Measurements from ENCODE around the gene TLR6.

TLR6 gene

GRCh38 chr4:38842994-38843393, 13.6 kb downstream of the TLR6 start:
- Histone ChIP-seq H3K4me3 (ENCODE audit: low read length) (no peak overlapping the region), H3K27me3 (replicated peaks; ENCODE audit: control insufficient read depth, insufficient read depth, low read length) (no peaks in the 10 kb centered on the region), H3K9ac (ENCODE audit: low read length) (no peak overlapping the region), H3K9me3 (ENCODE audit: control insufficient read depth, low read length) (no peaks in the 10 kb centered on the region), H3K4me1 (ENCODE audit: control insufficient read depth, insufficient read depth, low read length) (peaks cover 7% of the 10 kb centered on the region), H3K36me3 (ENCODE audit: control insufficient read depth, insufficient read depth, low read length, severe bottlenecking) (no peaks in the 10 kb centered on the region)
- DNase-seq (ENCODE audit: low read depth), result no peak

GRCh38 chr4:38837849-38838248, 18.8 kb downstream of the TLR6 start:
- Histone ChIP-seq H3K9me3 (ENCODE audit: control insufficient read depth, low read length) (peaks cover 12% of the 10 kb centered on the region), H3K36me3 (ENCODE audit: control insufficient read depth, insufficient read depth, low read length, severe bottlenecking) (no peaks in the 10 kb centered on the region), H3K4me3 (ENCODE audit: low read length) (no peak overlapping the region), H3K27me3 (replicated peaks; ENCODE audit: control insufficient read depth, insufficient read depth, low read length) (no peaks in the 10 kb centered on the region), H3K9ac (ENCODE audit: low read length) (no peak overlapping the region), H3K4me1 (ENCODE audit: control insufficient read depth, insufficient read depth, low read length) (peaks cover 7% of the 10 kb centered on the region)
- peak; percentile 27 for DNase-seq (ENCODE audit: low read depth)

GRCh38 chr4:38837334-38837733, 19.3 kb downstream of the TLR6 start:
- Histone ChIP-seq H3K36me3 (ENCODE audit: control insufficient read depth, insufficient read depth, low read length, severe bottlenecking) (no peaks in the 10 kb centered on the region), H3K4me1 (ENCODE audit: control insufficient read depth, insufficient read depth, low read length) (peaks cover 7% of the 10 kb centered on the region), H3K9ac (ENCODE audit: low read length) (no peak overlapping the region), H3K9me3 (ENCODE audit: control insufficient read depth, low read length) (peaks cover 12% of the 10 kb centered on the region), H3K4me3 (ENCODE audit: low read length) (no peak overlapping the region), H3K27me3 (replicated peaks; ENCODE audit: control insufficient read depth, insufficient read depth, low read length) (no peaks in the 10 kb centered on the region)
- DNase-seq (ENCODE audit: low read depth), result no peak

- DNase-seq (ENCODE audit: low read depth), result no peak
- Histone ChIP-seq H3K9ac (ENCODE audit: low read length) (no peak overlapping the region), H3K4me1 (ENCODE audit: control insufficient read depth, insufficient read depth, low read length) (peaks cover 1% of the 10 kb centered on the region), H3K36me3 (ENCODE audit: control insufficient read depth, insufficient read depth, low read length, severe bottlenecking) (no peaks in the 10 kb centered on the region), H3K9me3 (ENCODE audit: control insufficient read depth, low read length) (peaks cover 12% of the 10 kb centered on the region), H3K4me3 (ENCODE audit: low read length) (no peak overlapping the region), H3K27me3 (replicated peaks; ENCODE audit: control insufficient read depth, insufficient read depth, low read length) (no peaks in the 10 kb centered on the region)
Measured at GRCh38 chr4:38834570-38834969, 22.0 kb downstream of the TLR6 start.

GRCh38 chr4:38832624-38833528, 23.7 kb downstream of the TLR6 start:
- Histone ChIP-seq H3K4me3 (ENCODE audit: low read length) (no peak overlapping the region), H3K9ac (ENCODE audit: low read length) (no peak overlapping the region), H3K4me1 (ENCODE audit: control insufficient read depth, insufficient read depth, low read length) (no peaks in the 10 kb centered on the region), H3K9me3 (ENCODE audit: control insufficient read depth, low read length) (peaks cover 12% of the 10 kb centered on the region), H3K27me3 (replicated peaks; ENCODE audit: control insufficient read depth, insufficient read depth, low read length) (no peaks in the 10 kb centered on the region), H3K36me3 (ENCODE audit: control insufficient read depth, insufficient read depth, low read length, severe bottlenecking) (no peaks in the 10 kb centered on the region)
- no peak for DNase-seq (ENCODE audit: low read depth)

- H3K27me3 ChIP-seq (replicated peaks; ENCODE audit: control insufficient read depth, insufficient read depth, low read length), result no peaks in the 10 kb centered on the region
- no peak overlapping the region for H3K9ac ChIP-seq (ENCODE audit: low read length)
- no peaks in the 10 kb centered on the region for H3K36me3 ChIP-seq (ENCODE audit: control insufficient read depth, insufficient read depth, low read length, severe bottlenecking)
- DNase-seq (ENCODE audit: low read depth), result no peak
- no peak overlapping the region for H3K4me3 ChIP-seq (ENCODE audit: low read length)
- peaks cover 12% of the 10 kb centered on the region for H3K9me3 ChIP-seq (ENCODE audit: control insufficient read depth, low read length)
- H3K4me1 ChIP-seq (ENCODE audit: control insufficient read depth, insufficient read depth, low read length), result no peaks in the 10 kb centered on the region
Measured at GRCh38 chr4:38832206-38832605, 24.4 kb downstream of the TLR6 start.

GRCh38 chr4:38831653-38832052, 25.0 kb downstream of the TLR6 start:
- H3K36me3 ChIP-seq (ENCODE audit: control insufficient read depth, insufficient read depth, low read length, severe bottlenecking), result no peaks in the 10 kb centered on the region
- H3K27me3 ChIP-seq (replicated peaks; ENCODE audit: control insufficient read depth, insufficient read depth, low read length), result no peaks in the 10 kb centered on the region
- H3K9ac ChIP-seq (ENCODE audit: low read length), result no peak overlapping the region
- H3K4me1 ChIP-seq (ENCODE audit: control insufficient read depth, insufficient read depth, low read length), result no peaks in the 10 kb centered on the region
- peaks cover 10% of the 10 kb centered on the region for H3K9me3 ChIP-seq (ENCODE audit: control insufficient read depth, low read length)
- peak; percentile 54 for DNase-seq (ENCODE audit: low read depth)
- no peak overlapping the region for H3K4me3 ChIP-seq (ENCODE audit: low read length)

- no peaks in the 10 kb centered on the region for H3K4me1 ChIP-seq (ENCODE audit: control insufficient read depth, insufficient read depth, low read length)
- no peak overlapping the region for H3K9ac ChIP-seq (ENCODE audit: low read length)
- peaks cover under 1% of the 10 kb centered on the region for H3K9me3 ChIP-seq (ENCODE audit: control insufficient read depth, low read length)
- no peak overlapping the region for H3K4me3 ChIP-seq (ENCODE audit: low read length)
- no peaks in the 10 kb centered on the region for H3K36me3 ChIP-seq (ENCODE audit: control insufficient read depth, insufficient read depth, low read length, severe bottlenecking)
- DNase-seq (ENCODE audit: low read depth), result no peak
- no peaks in the 10 kb centered on the region for H3K27me3 ChIP-seq (replicated peaks; ENCODE audit: control insufficient read depth, insufficient read depth, low read length)
Measured at GRCh38 chr4:38829237-38829636, 27.4 kb downstream of the TLR6 start.

GRCh38 chr4:38823766-38824165, 32.9 kb downstream of the TLR6 start:
- no peak overlapping the region for H3K9ac ChIP-seq (ENCODE audit: low read length)
- H3K9me3 ChIP-seq (ENCODE audit: control insufficient read depth, low read length), result no peaks in the 10 kb centered on the region
- no peaks in the 10 kb centered on the region for H3K36me3 ChIP-seq (ENCODE audit: control insufficient read depth, insufficient read depth, low read length, severe bottlenecking)
- no peak overlapping the region for H3K4me3 ChIP-seq (ENCODE audit: low read length)
- H3K4me1 ChIP-seq (ENCODE audit: control insufficient read depth, insufficient read depth, low read length), result no peaks in the 10 kb centered on the region
- DNase-seq (ENCODE audit: low read depth), result no peak
- H3K27me3 ChIP-seq (replicated peaks; ENCODE audit: control insufficient read depth, insufficient read depth, low read length), result no peaks in the 10 kb centered on the region

GRCh38 chr4:38822748-38823303, 33.8 kb downstream of the TLR6 start:
- Histone ChIP-seq H3K4me3 (ENCODE audit: low read length) (no peak overlapping the region), H3K27me3 (replicated peaks; ENCODE audit: control insufficient read depth, insufficient read depth, low read length) (no peaks in the 10 kb centered on the region), H3K4me1 (ENCODE audit: control insufficient read depth, insufficient read depth, low read length) (no peaks in the 10 kb centered on the region)

GRCh38 chr4:38821739-38822138, 34.9 kb downstream of the TLR6 start:
- Histone ChIP-seq H3K9ac (ENCODE audit: low read length) (no peak overlapping the region), H3K4me3 (ENCODE audit: low read length) (no peak overlapping the region), H3K36me3 (ENCODE audit: control insufficient read depth, insufficient read depth, low read length, severe bottlenecking) (no peaks in the 10 kb centered on the region), H3K4me1 (ENCODE audit: control insufficient read depth, insufficient read depth, low read length) (no peaks in the 10 kb centered on the region), H3K27me3 (replicated peaks; ENCODE audit: control insufficient read depth, insufficient read depth, low read length) (no peaks in the 10 kb centered on the region), H3K9me3 (ENCODE audit: control insufficient read depth, low read length) (no peaks in the 10 kb centered on the region)
- DNase-seq (ENCODE audit: low read depth), result no peak

More at GRCh38 chr4:38822748-38823303, 33.8 kb downstream of the TLR6 start:
- DNase-seq (ENCODE audit: low read depth), result no peak
- no peaks in the 10 kb centered on the region for H3K9me3 ChIP-seq (ENCODE audit: control insufficient read depth, low read length)
- no peak overlapping the region for H3K9ac ChIP-seq (ENCODE audit: low read length)
- no peaks in the 10 kb centered on the region for H3K36me3 ChIP-seq (ENCODE audit: control insufficient read depth, insufficient read depth, low read length, severe bottlenecking)
